ENCODE results near the gene ERAS. TPM values are rescaled to one million over a fixed set of nuclear protein-coding genes. Genes with fewer than 3 reads are reported as not detected.

ERAS gene
- total RNA-seq, 1 experiment from 2014 or later = not detected

GRCh38 chrX:48785186-48785539 is 41.1 kb upstream of the ERAS start:
- Histone ChIP-seq H3K27me3 (ENCODE audit: insufficient read depth, low read length) (no peaks in the 10 kb centered on the region), H3K27ac (ENCODE audit: low read depth, low read length) (no peak overlapping the region), H3K4me3 (replicated peaks in 1 of 2; ENCODE audit: low read depth in 1 of 2, low read length in 2 of 2) (no peak overlapping the region), H3K79me2 (ENCODE audit: insufficient read depth, low read length) (no peaks in the 10 kb centered on the region), H3K9ac (ENCODE audit: low read length) (no peak overlapping the region), H3K9me2 (ENCODE audit: insufficient read depth) (no peaks in the 10 kb centered on the region), H2AFZ (ENCODE audit: low read depth, low read length, poor library complexity, severe bottlenecking) (no peak overlapping the region), H3K4me2 (ENCODE audit: low read length) (no peak overlapping the region), H4K20me1 (ENCODE audit: insufficient read depth) (no peaks in the 10 kb centered on the region), H3K9me3 (ENCODE audit: control insufficient read depth in 1 of 2, insufficient read depth in 1 of 2, low read depth in 1 of 2, low read length in 2 of 2) (no peaks in the 10 kb centered on the region), H3K4me1 (ENCODE audit: control insufficient read depth in 1 of 2, insufficient read depth in 2 of 2, low read length in 2 of 2) (no peaks in the 10 kb centered on the region), H3K36me3 (ENCODE audit: control insufficient read depth in 1 of 2, insufficient read depth in 2 of 2, low read length in 2 of 2) (no peaks in the 10 kb centered on the region)
- RAD21 ChIA-PET (ENCODE audit: low non-redundant PET in 1 of 2, low total read pairs in 2 of 2, uncharacterized antibody in 2 of 2, unreplicated experiment in 2 of 2) = no interaction called here
- intact Hi-C loops (cut with micrococcal nuclease) = no loop called here
- DNase-seq (ENCODE audit: low read depth, low spot score) (no peak), ATAC-seq (no peak)
- TF ChIP-seq ZNF274 (IDR thresholded peaks at IDR 0.05; ENCODE audit: low read depth, low read length) (no peak), CEBPB (IDR thresholded peaks at IDR 0.05; ENCODE audit: low read depth) (no peak), POLR2AphosphoS5 (IDR thresholded peaks at IDR 0.05; ENCODE audit: low read depth, low read length) (no peak)
- BruUV-seq (replicated peaks) = no TSS peak
- POLR2A ChIA-PET = no interaction called here
- CTCF ChIA-PET = no interaction called here

GRCh38 chrX:48785540-48786214 is 40.6 kb upstream of the ERAS start:
- no TSS peak for BruUV-seq (replicated peaks)
- no peak overlapping the region for H3K4me2 ChIP-seq (ENCODE audit: low read length)
- no peak overlapping the region for H3K27ac ChIP-seq (ENCODE audit: low read depth, low read length)
- ATAC-seq (no peak), DNase-seq (ENCODE audit: low read depth, low spot score) (no peak)
- ChIA-PET CTCF (no interaction called here), POLR2A (no interaction called here), RAD21 (ENCODE audit: low non-redundant PET in 1 of 2, low total read pairs in 2 of 2, uncharacterized antibody in 2 of 2, unreplicated experiment in 2 of 2) (no interaction called here)
- no peaks in the 10 kb centered on the region for H3K9me3 ChIP-seq (ENCODE audit: control insufficient read depth in 1 of 2, insufficient read depth in 1 of 2, low read depth in 1 of 2, low read length in 2 of 2)
- no peaks in the 10 kb centered on the region for H3K36me3 ChIP-seq (ENCODE audit: control insufficient read depth in 1 of 2, insufficient read depth in 2 of 2, low read length in 2 of 2)
- no peak overlapping the region for H2AFZ ChIP-seq (ENCODE audit: low read depth, low read length, poor library complexity, severe bottlenecking)
- no peaks in the 10 kb centered on the region for H3K9me2 ChIP-seq (ENCODE audit: insufficient read depth)
- H3K9ac ChIP-seq (ENCODE audit: low read length) = no peak overlapping the region
- no peaks in the 10 kb centered on the region for H3K4me1 ChIP-seq (ENCODE audit: control insufficient read depth in 1 of 2, insufficient read depth in 2 of 2, low read length in 2 of 2)
- TF ChIP-seq SP1 (IDR thresholded peaks at IDR 0.05; ENCODE audit: low read depth) = no peak
- no peaks in the 10 kb centered on the region for H3K27me3 ChIP-seq (ENCODE audit: insufficient read depth, low read length)
- no peaks in the 10 kb centered on the region for H3K79me2 ChIP-seq (ENCODE audit: insufficient read depth, low read length)
- intact Hi-C loops (cut with micrococcal nuclease) = no loop called here
- no peak overlapping the region for H3K4me3 ChIP-seq (replicated peaks in 1 of 2; ENCODE audit: low read depth in 1 of 2, low read length in 2 of 2)
- H4K20me1 ChIP-seq (ENCODE audit: insufficient read depth) = no peaks in the 10 kb centered on the region

All from HCT116 (cell line).